ENCODE data around the gene ACSS3.

GRCh38 chr12:81231574-81232368 lies 153.9 kb downstream of the ACSS3 start:
- TF ChIP-seq CTCF (IDR thresholded peaks at IDR 0.05) = no peak
- no peak for TF ChIP-seq POLR2A (IDR thresholded peaks at IDR 0.05)
- no peak for TF ChIP-seq EP300 (IDR thresholded peaks at IDR 0.05)

Measured in ovary (tissue), 3 donors.